H9 (cell line): ENCODE data around the gene SLC15A3. TPM values are rescaled to one million over a fixed set of nuclear protein-coding genes. Genes with fewer than 3 reads are reported as not detected.

ENCODE experiments used
- DNase-seq: peaks from one replicate; pipeline ENCODE4 v3.0.0-alpha.2; 2017
- H2AFZ ChIP-seq: one replicate; pipeline ENCODE4 v1.6.1; 2013; ENCODE audit warnings: mild to moderate bottlenecking, low read length, control low read depth, moderate library complexity
- H2AK5ac ChIP-seq: 2 replicates; pipeline ENCODE4 v1.6.1; 2013; ENCODE audit warnings: low read length, control low read depth, mixed read lengths; ENCODE audit not compliant: insufficient read length
- H2BK120ac ChIP-seq: one replicate; pipeline ENCODE4 v1.6.1; 2013; ENCODE audit warnings: low read depth, mild to moderate bottlenecking, low read length, control low read depth, inconsistent platforms; ENCODE audit not compliant: poor library complexity, severe bottlenecking
- H2BK12ac ChIP-seq: 2 replicates; pipeline ENCODE4 v1.6.1; 2013; ENCODE audit warnings: low read length, control low read depth, mixed read lengths, low read depth; ENCODE audit not compliant: insufficient read length
- H2BK15ac ChIP-seq: 2 replicates; pipeline ENCODE4 v1.6.1; 2013; ENCODE audit warnings: low read depth, low read length, control low read depth
- H2BK20ac ChIP-seq: one replicate; pipeline ENCODE4 v1.6.1; 2013; ENCODE audit warnings: low read depth, mild to moderate bottlenecking, low read length, control low read depth, inconsistent platforms; ENCODE audit not compliant: poor library complexity, severe bottlenecking
- H2BK5ac ChIP-seq: 2 replicates; pipeline ENCODE4 v1.6.1; 2013; ENCODE audit warnings: low read length, control low read depth, mixed read lengths; ENCODE audit not compliant: insufficient read length
- H3K14ac ChIP-seq: 2 replicates; pipeline ENCODE4 v1.6.1; 2013; ENCODE audit warnings: low read length, control low read depth; ENCODE audit not compliant: insufficient read depth
- H3K18ac ChIP-seq: 2 replicates; pipeline ENCODE4 v1.6.1; 2013; ENCODE audit warnings: low read depth, mild to moderate bottlenecking, mixed read lengths, low read length, control low read depth; ENCODE audit not compliant: insufficient read length
- H3K23ac ChIP-seq: 2 replicates; pipeline ENCODE4 v1.6.1; 2013; ENCODE audit warnings: low read length, control low read depth, mixed read lengths, low read depth; ENCODE audit not compliant: insufficient read length
- H3K23me2 ChIP-seq: 2 replicates; pipeline ENCODE4 v1.6.1; 2013; ENCODE audit warnings: low read depth, mild to moderate bottlenecking, mixed read lengths, low read length, control low read depth; ENCODE audit not compliant: insufficient read length, poor library complexity, severe bottlenecking
- H3K27ac ChIP-seq: 2 replicates; pipeline ENCODE4 v1.5.1; 2013; ENCODE audit warnings: low read length, control low read depth, mixed read lengths, low read depth; ENCODE audit not compliant: insufficient read length
- H3K27me3 ChIP-seq: 2 replicates; pipeline ENCODE4 v1.6.1; 2013; ENCODE audit warnings: low read length, control low read depth, inconsistent platforms; ENCODE audit not compliant: insufficient read depth
- H3K4ac ChIP-seq: 2 replicates; pipeline ENCODE4 v1.6.1; 2013; ENCODE audit warnings: low read depth, mild to moderate bottlenecking, control low read depth, inconsistent platforms, low read length, moderate library complexity
- H3K4me1 ChIP-seq: 2 replicates; pipeline ENCODE4 v1.6.1; 2013; ENCODE audit warnings: low read length, control low read depth, inconsistent platforms; ENCODE audit not compliant: insufficient read depth
- H3K4me2 ChIP-seq: 2 replicates; pipeline ENCODE4 v1.6.1; 2013; ENCODE audit warnings: low read length, control low read depth, mixed read lengths; ENCODE audit not compliant: insufficient read length, insufficient read depth
- H3K56ac ChIP-seq: 2 replicates; pipeline ENCODE4 v1.6.1; 2013; ENCODE audit warnings: low read depth, mild to moderate bottlenecking, mixed read lengths, low read length, control low read depth; ENCODE audit not compliant: insufficient read length
- H3K79me1 ChIP-seq: 2 replicates; pipeline ENCODE4 v1.6.1; 2013; ENCODE audit warnings: low read depth, mild to moderate bottlenecking, moderate library complexity, low read length, control low read depth, inconsistent platforms; ENCODE audit not compliant: insufficient read depth, poor library complexity, severe bottlenecking
- H3K79me2 ChIP-seq: 2 replicates; pipeline ENCODE4 v1.6.1; 2013; ENCODE audit warnings: low read length, control low read depth, inconsistent platforms; ENCODE audit not compliant: insufficient read depth
- H3K9ac ChIP-seq: 2 replicates; pipeline ENCODE4 v1.6.1; 2013; ENCODE audit warnings: low read length, control low read depth, mixed read lengths; ENCODE audit not compliant: insufficient read length; ENCODE audit errors: extremely low read depth
- H3K9me3 ChIP-seq: one replicate; pipeline ENCODE4 v1.6.1; 2013; ENCODE audit warnings: low read depth, low read length, inconsistent platforms; ENCODE audit not compliant: control insufficient read depth
- H3T11ph ChIP-seq: one replicate; pipeline ENCODE4 v1.6.1; 2013; ENCODE audit warnings: mild to moderate bottlenecking, low read length, control low read depth, inconsistent platforms
- H4K20me1 ChIP-seq: one replicate; pipeline ENCODE4 v1.6.1; 2013; ENCODE audit not compliant: control insufficient read depth, insufficient read length, insufficient read depth
- H4K5ac ChIP-seq: 2 replicates; pipeline ENCODE4 v1.6.1; 2013; ENCODE audit warnings: low read depth, mild to moderate bottlenecking, mixed read lengths, low read length, control low read depth; ENCODE audit not compliant: insufficient read length
- H4K8ac ChIP-seq: replicated peaks from 2 replicates; pipeline ENCODE4 v1.6.1; 2013; ENCODE audit warnings: low read length, control low read depth, mixed read lengths, low read depth; ENCODE audit not compliant: insufficient read length
- H4K91ac ChIP-seq: 2 replicates; pipeline ENCODE4 v1.6.1; 2013; ENCODE audit warnings: low read depth, mild to moderate bottlenecking, moderate library complexity, mixed read lengths, low read length, control low read depth; ENCODE audit not compliant: insufficient read length
- H3K27ac Mint-ChIP-seq, 3 experiments: 2 replicates in 2 of 3; 3 replicates in 1 of 3; pipeline ENCODE4 v1.8.0; 2020 to 2021; ENCODE audit warnings: mixed read lengths in 3 of 3, mild to moderate bottlenecking in 1 of 3, moderate library complexity in 1 of 3
- H3K27me3 Mint-ChIP-seq: 2 replicates; pipeline ENCODE4 v1.8.0; 2021; ENCODE audit warnings: low read depth, mild to moderate bottlenecking, moderate library complexity, mixed read lengths
- H3K36me3 Mint-ChIP-seq, 3 experiments: 2 replicates in 2 of 3; 3 replicates in 1 of 3; pipeline ENCODE4 v1.8.0; 2020 to 2021; ENCODE audit warnings: low read depth in 3 of 3, mixed read lengths in 3 of 3; ENCODE audit not compliant: insufficient read depth in 1 of 3
- H3K4me1 Mint-ChIP-seq, 2 experiments: 2 replicates each; pipeline ENCODE4 v1.8.0; 2020; ENCODE audit warnings: mixed read lengths in 2 of 2
- H3K4me3 Mint-ChIP-seq, 2 experiments: 2 replicates in 1 of 2; 3 replicates in 1 of 2; pipeline ENCODE4 v1.8.0; 2020 to 2021; ENCODE audit warnings: mild to moderate bottlenecking in 2 of 2, mixed read lengths in 2 of 2, moderate library complexity in 1 of 2
- H3K9me3 Mint-ChIP-seq, 2 experiments: 2 replicates in 1 of 2; 3 replicates in 1 of 2; pipeline ENCODE4 v1.8.0; 2020; ENCODE audit warnings: mild to moderate bottlenecking in 2 of 2, mixed read lengths in 2 of 2, moderate library complexity in 1 of 2
- CTCF ChIP-seq: fragments of 200-600 bp; sonication (generic); conservative IDR thresholded peaks from 3 replicates; pipeline ENCODE4 v1.8.0; 2021; ENCODE audit warnings: antibody characterized with exemption, mild to moderate bottlenecking
- WGBS: extraction: QIAGEN DNeasy Blood & Tissue Kit; methylation state at CpG from one replicate; pipeline ENCODE4 v1.1.7; 2013; ENCODE audit warnings: missing lambda C conversion rate, low lambda C conversion rate, mixed read lengths; ENCODE audit not compliant: insufficient read length; ENCODE audit errors: extremely low coverage; 5-methylcytosine and 5-hydroxymethylcytosine counted together
- total RNA-seq: library from RNA; stranded (reverse); gene quantifications from 2 replicates; pipeline ENCODE4 v1.2.1, GENCODE V29; 2021

The SLC15A3 gene
- total RNA-seq, 1 experiment from 2014 or later: 7.0 TPM

- no peak overlapping the region for H3K14ac ChIP-seq
- Mint-ChIP-seq H3K9me3 (no peaks in the 10 kb centered on the region), H3K4me1 (peaks cover 10 to 14% of the 10 kb centered on the region in 2 experiments), H3K27me3 (peaks cover 48% of the 10 kb centered on the region), H3K36me3 (no peaks in the 10 kb centered on the region; a peak in 1 of 7 replicates), H3K4me3 (no peak overlapping the region; a peak in 1 of 5 replicates), H3K27ac (no peak overlapping the region)
- no CpG with 5 or more reads among the region's 5 CpGs for WGBS
- H2BK15ac ChIP-seq: no peak overlapping the region
- H3K9me3 ChIP-seq: no peaks in the 10 kb centered on the region
- no peak overlapping the region for H3K56ac ChIP-seq
- no peak overlapping the region for H2BK12ac ChIP-seq
- no peak overlapping the region for H3K4ac ChIP-seq
- H2BK5ac ChIP-seq: no peak overlapping the region
- H3T11ph ChIP-seq: no peak overlapping the region
- no peak for DNase-seq
- no peak overlapping the region for H3K4me2 ChIP-seq
- H2BK120ac ChIP-seq: no peak overlapping the region
- H3K18ac ChIP-seq: no peak overlapping the region
- H3K9ac ChIP-seq: no peak overlapping the region
- no peaks in the 10 kb centered on the region; the same call in 1 of the 2 replicates for H3K27me3 ChIP-seq
- H4K5ac ChIP-seq: no peak overlapping the region
- H4K20me1 ChIP-seq: no peaks in the 10 kb centered on the region
- H4K91ac ChIP-seq: no peak overlapping the region
- no peaks in the 10 kb centered on the region for H3K79me2 ChIP-seq
- no peak overlapping the region for H2AFZ ChIP-seq
- peaks cover 15% of the 10 kb centered on the region for H3K23me2 ChIP-seq
- H2BK20ac ChIP-seq: no peak overlapping the region
- no peak overlapping the region for H3K23ac ChIP-seq
- no peak overlapping the region for H2AK5ac ChIP-seq
- H3K27ac ChIP-seq: no peak overlapping the region
- H3K79me1 ChIP-seq: no peaks in the 10 kb centered on the region
- no peak for TF ChIP-seq CTCF
- H3K4me1 ChIP-seq: no peaks in the 10 kb centered on the region
- H4K8ac ChIP-seq: no peak overlapping the region
Measured at GRCh38 chr11:60955571-60955970, 3.6 kb upstream of the SLC15A3 start.
